K562 (cell line): ENCODE results near the gene STX2.
A peak's percentile ranks its signal among the peaks of the same experiment; 100 is the strongest.

Experiments used
- CHD4 ChIP-seq: fragments of 200-600 bp; sonication (generic); IDR thresholded peaks from 3 replicates; pipeline ENCODE4 v1.6.1; 2012; ENCODE audit warnings: low read depth, mild to moderate bottlenecking, mixed read lengths, low read length, inconsistent platforms; ENCODE audit not compliant: insufficient read depth, insufficient replicate concordance, poor library complexity, severe bottlenecking
- CTCF ChIP-seq, 3 experiments: IDR thresholded peaks in 2 of 3; conservative IDR thresholded peaks in 1 of 3; 2 replicates each; pipeline ENCODE4 v1.5.1; 2011 to 2012; ENCODE audit warnings: low read length in 3 of 3, mild to moderate bottlenecking in 3 of 3, control low read depth in 2 of 3, improper control_type of control experiment in 1 of 3, inconsistent platforms in 1 of 3, low read depth in 1 of 3, mixed read lengths in 1 of 3, moderate library complexity in 1 of 3; ENCODE audit not compliant: insufficient read depth in 2 of 3
- EP300 ChIP-seq: IDR thresholded peaks from 2 replicates; pipeline ENCODE4 v1.6.1; 2012; ENCODE audit warnings: low read length, improper control_type of control experiment
- ETV6 ChIP-seq, 3 experiments: fragments of 150-350 bp in 1 of 3; sonication (generic) in 1 of 3; formaldehyde crosslinking in 1 of 3; IDR thresholded peaks; 2 replicates each; pipeline versions ENCODE4 v1.6.1 to v1.8.0; 2014 to 2022; ENCODE audit warnings: borderline replicate concordance in 2 of 3, low read depth in 2 of 3, antibody characterized with exemption in 1 of 3, low read length in 1 of 3, mild to moderate bottlenecking in 1 of 3, missing genetic modification reagents in 1 of 3
- GATA2 ChIP-seq: sonication (generic); formaldehyde crosslinking; IDR thresholded peaks from 2 replicates; pipeline ENCODE4 v1.4.0; 2020; ENCODE audit warnings: mild to moderate bottlenecking, missing genetic modification reagents
- NFRKB ChIP-seq: fragments of 450-650 bp; IDR thresholded peaks from 2 replicates; pipeline ENCODE4 v1.6.1; 2016; ENCODE audit warnings: low read depth
- NFXL1 ChIP-seq: fragments of 450-650 bp; formaldehyde crosslinking; IDR thresholded peaks from 2 replicates; pipeline ENCODE4 v1.4.0; 2021; ENCODE audit warnings: mild to moderate bottlenecking
- REST ChIP-seq, 2 experiments: fragments of 450-650 bp; formaldehyde crosslinking in 1 of 2; IDR thresholded peaks; 2 replicates each; pipeline versions ENCODE4 v1.4.0 to v1.6.1; 2014 to 2020; ENCODE audit warnings: mild to moderate bottlenecking in 2 of 2, borderline replicate concordance in 1 of 2, low read depth in 1 of 2
- SREBF2 ChIP-seq: sonication (generic); formaldehyde crosslinking; IDR thresholded peaks from 2 replicates; pipeline ENCODE4 v1.4.0; 2020; ENCODE audit warnings: mild to moderate bottlenecking, missing genetic modification reagents
- TCF3 ChIP-seq: sonication (generic); formaldehyde crosslinking; IDR thresholded peaks from 2 replicates; pipeline ENCODE4 v1.4.0; 2020; ENCODE audit warnings: mild to moderate bottlenecking, missing genetic modification reagents
- USF1 ChIP-seq: sonication (generic); formaldehyde crosslinking; IDR thresholded peaks from 2 replicates; pipeline ENCODE4 v1.9.0; 2022; ENCODE audit warnings: mild to moderate bottlenecking, missing genetic modification reagents
- ZNF41 ChIP-seq: fragments of 250-450 bp; sonication (Bioruptor Pico); conservative IDR thresholded peaks from 2 replicates; pipeline ENCODE4 v1.4.0; 2020; ENCODE audit warnings: mild to moderate bottlenecking
- ZNF766 ChIP-seq: fragments of 200-800 bp; sonication (Bioruptor generic); conservative IDR thresholded peaks from 2 replicates; pipeline ENCODE4 v1.6.1; 2016; ENCODE audit warnings: missing genetic modification characterization, missing compliant biosample characterization

GRCh38 chr12:130838951-130839769 is at the start of gene STX2:
- TF ChIP-seq REST (IDR thresholded peaks at IDR 0.05; ENCODE audit: borderline replicate concordance) (peak; percentile 56; the same call in 1 of the 2 replicates), REST (CRISPR knock-in tag; IDR thresholded peaks at IDR 0.05; ENCODE audit: low read depth) (no peak), USF1 (peak; percentile 42; the same call in 1 of the 2 replicates), CTCF (IDR thresholded peaks at IDR 0.05 in 2 of 3, conservative IDR thresholded peaks at IDR 0.05 in 1 of 3; ENCODE audit: insufficient read depth in 2 of 3, low read depth in 1 of 3, low read length in 3 of 3) (peak; percentile 63 to 69 (median 65)), GATA2 (CRISPR knock-in tag) (no peak), NFXL1 (CRISPR knock-in tag) (no peak), TCF3 (CRISPR knock-in tag) (no peak), NFRKB (no peak), ETV6 (IDR thresholded peaks at IDR 0.05; ENCODE audit: borderline replicate concordance in 1 of 2, low read depth in 2 of 2, low read length in 1 of 2) (no peak), ETV6 (CRISPR knock-in tag; IDR thresholded peaks at IDR 0.05; ENCODE audit: borderline replicate concordance) (no peak), SREBF2 (CRISPR knock-in tag) (no peak), CHD4 (no peak), EP300 (peak; percentile 21; the same call in 1 of the 2 replicates), ZNF766 (no peak), ZNF41 (CRISPR knock-in tag) (no peak)
